Fibroblast of lung (primary cell): ENCODE results near the gene MANBA. TPM values are rescaled to one million over a fixed set of nuclear protein-coding genes. Genes with fewer than 3 reads are reported as not detected.
"Not testable (repeated sequence)": the region's sequence is repeated elsewhere in the genome, so short reads cannot be mapped to it uniquely, and the experiment has no call there.

Experiments
- DNase-seq, 2 donors: peaks; one replicate each; pipeline versions ENCODE4 v3.0.0 to v3.0.0-alpha.2; 2010; ENCODE audit warnings: low read depth in 2 of 2
- H2AFZ ChIP-seq: 2 replicates; pipeline ENCODE4 v1.5.1; 2012; ENCODE audit warnings: low read length, control low read depth, inconsistent platforms
- H3K27ac ChIP-seq: 2 replicates; pipeline ENCODE4 v1.5.1; 2011; ENCODE audit warnings: low read length, control low read depth; ENCODE audit not compliant: insufficient read depth
- H3K27me3 ChIP-seq: 2 replicates; pipeline ENCODE4 v1.5.1; 2011; ENCODE audit warnings: mild to moderate bottlenecking, low read length; ENCODE audit not compliant: control insufficient read depth, insufficient read depth
- H3K36me3 ChIP-seq: 2 replicates; pipeline ENCODE4 v1.5.1; 2011; ENCODE audit warnings: low read length; ENCODE audit not compliant: control insufficient read depth, insufficient read depth
- H3K4me1 ChIP-seq: 2 replicates; pipeline ENCODE4 v1.5.1; 2011; ENCODE audit warnings: low read length; ENCODE audit not compliant: control insufficient read depth, insufficient read depth; ENCODE audit errors: extremely low read depth
- H3K4me2 ChIP-seq: 2 replicates; pipeline ENCODE4 v1.5.1; 2011; ENCODE audit warnings: low read length, control low read depth; ENCODE audit not compliant: insufficient read depth; ENCODE audit errors: extremely low read depth
- H3K4me3 ChIP-seq, 4 experiments: fragments of 200-600 bp in 1 of 4; sonication (generic) in 1 of 4; replicated peaks in 1 of 4; 2 replicates each; pipeline ENCODE4 v1.5.1; 2011 to 2016; ENCODE audit warnings: low read length in 4 of 4, low read depth in 3 of 4, mild to moderate bottlenecking in 3 of 4, control low read depth in 2 of 4, inconsistent platforms in 1 of 4, mixed read lengths in 1 of 4; ENCODE audit not compliant: insufficient read depth in 1 of 4; ENCODE audit errors: control extremely low read depth in 1 of 4
- H3K79me2 ChIP-seq: 2 replicates; pipeline ENCODE4 v1.5.1; 2012; ENCODE audit warnings: mild to moderate bottlenecking, low read length, inconsistent platforms; ENCODE audit not compliant: control insufficient read depth, insufficient read depth
- H3K9ac ChIP-seq: 2 replicates; pipeline ENCODE4 v1.5.1; 2011; ENCODE audit warnings: mild to moderate bottlenecking, low read length, control low read depth; ENCODE audit not compliant: insufficient read depth
- H3K9me3 ChIP-seq: 2 replicates; pipeline ENCODE4 v1.5.1; 2012; ENCODE audit warnings: low read depth, low read length; ENCODE audit not compliant: control insufficient read depth, insufficient read depth
- H4K20me1 ChIP-seq: 2 replicates; pipeline ENCODE4 v1.5.1; 2011; ENCODE audit warnings: low read length; ENCODE audit not compliant: control insufficient read depth, insufficient read depth; ENCODE audit errors: extremely low read depth
- EZH2 ChIP-seq: IDR thresholded peaks from 2 replicates; pipeline ENCODE4 v1.5.1; 2012; ENCODE audit warnings: low read length, control low read depth, mild to moderate bottlenecking; ENCODE audit errors: missing control alignments
- polyA plus RNA-seq, 2 donors: library from polyadenylated mRNA; depleted of rRNA in 1 of 2; stranded (reverse) in 1 of 2; unstranded in 1 of 2; fragments of >200 nt; gene quantifications; 2 replicates each; pipeline ENCODE4 v1.2.1, GENCODE V29; 2011 to 2012; ENCODE audit warnings: missing spikeins in 1 of 2
- total RNA-seq: library from RNA; depleted of rRNA; stranded (reverse); fragments of >200 nt; gene quantifications from 2 replicates; pipeline ENCODE4 v1.2.1, GENCODE V29; 2014
- TF ChIP-seq, protein P1 (sequence below), 2 donors: IDR thresholded peaks in 1 of 2; conservative IDR thresholded peaks in 1 of 2; 1 replicate in 1 of 2; 2 replicates in 1 of 2; pipeline ENCODE4 v1.5.1; 2011 to 2012; ENCODE audit warnings: low read length in 2 of 2, control low read depth in 1 of 2, inconsistent platforms in 1 of 2, low read depth in 1 of 2, mild to moderate bottlenecking in 1 of 2

MANBA gene
- total and polyA plus RNA-seq, 2 donors (not counting 1 experiment from before 2014, with no cell fraction given) = 13.4 to 97.9 TPM

DNA sequence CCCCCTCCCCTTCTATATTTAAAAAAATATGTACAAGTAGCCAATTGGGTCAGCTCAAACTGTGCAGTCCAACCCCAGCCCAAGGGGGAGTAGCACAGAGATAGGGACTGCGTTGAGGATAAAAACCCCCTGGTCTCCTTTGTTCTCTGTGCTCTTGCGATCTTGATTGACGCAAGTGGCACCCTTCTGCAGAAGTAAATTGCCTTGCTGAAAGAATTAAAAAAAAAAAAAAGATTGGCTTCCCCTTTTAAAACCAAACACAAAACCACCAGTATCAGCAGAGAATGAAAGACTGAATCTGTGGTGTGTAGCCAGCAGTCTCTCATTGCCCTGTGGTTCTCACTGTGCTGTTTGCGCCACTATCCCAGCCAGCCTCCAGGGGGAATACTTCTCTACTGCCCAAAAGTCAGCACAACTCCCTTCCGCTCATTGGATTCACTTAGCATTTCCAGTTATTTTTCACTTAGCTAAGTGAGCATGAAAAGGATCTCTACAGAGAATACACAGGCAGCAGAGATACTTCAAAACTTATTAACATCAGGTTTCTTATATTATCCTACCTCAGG is 29.7 kb downstream of the MANBA start:
- no peak overlapping the region for H3K27ac ChIP-seq
- H3K4me1 ChIP-seq = peaks cover 6% of the 10 kb centered on the region
- DNase-seq = no peak
- H3K79me2 ChIP-seq = no peaks in the 10 kb centered on the region
- no peak overlapping the region for H2AFZ ChIP-seq
- H3K36me3 ChIP-seq = no peaks in the 10 kb centered on the region
- H3K4me2 ChIP-seq = no peak overlapping the region
- H3K9ac ChIP-seq = no peak overlapping the region
- no peak for TF ChIP-seq EZH2
- TF ChIP-seq, protein P1, sequence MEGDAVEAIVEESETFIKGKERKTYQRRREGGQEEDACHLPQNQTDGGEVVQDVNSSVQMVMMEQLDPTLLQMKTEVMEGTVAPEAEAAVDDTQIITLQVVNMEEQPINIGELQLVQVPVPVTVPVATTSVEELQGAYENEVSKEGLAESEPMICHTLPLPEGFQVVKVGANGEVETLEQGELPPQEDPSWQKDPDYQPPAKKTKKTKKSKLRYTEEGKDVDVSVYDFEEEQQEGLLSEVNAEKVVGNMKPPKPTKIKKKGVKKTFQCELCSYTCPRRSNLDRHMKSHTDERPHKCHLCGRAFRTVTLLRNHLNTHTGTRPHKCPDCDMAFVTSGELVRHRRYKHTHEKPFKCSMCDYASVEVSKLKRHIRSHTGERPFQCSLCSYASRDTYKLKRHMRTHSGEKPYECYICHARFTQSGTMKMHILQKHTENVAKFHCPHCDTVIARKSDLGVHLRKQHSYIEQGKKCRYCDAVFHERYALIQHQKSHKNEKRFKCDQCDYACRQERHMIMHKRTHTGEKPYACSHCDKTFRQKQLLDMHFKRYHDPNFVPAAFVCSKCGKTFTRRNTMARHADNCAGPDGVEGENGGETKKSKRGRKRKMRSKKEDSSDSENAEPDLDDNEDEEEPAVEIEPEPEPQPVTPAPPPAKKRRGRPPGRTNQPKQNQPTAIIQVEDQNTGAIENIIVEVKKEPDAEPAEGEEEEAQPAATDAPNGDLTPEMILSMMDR (conservative IDR thresholded peaks at IDR 0.05 in 1 of 2, IDR thresholded peaks at IDR 0.05 in 1 of 2; ENCODE audit: low read depth in 1 of 2, low read length in 2 of 2) = peak in 1 of 2 donors; percentile 10
- H3K4me3 ChIP-seq = no peak overlapping the region
- no peaks in the 10 kb centered on the region for H3K27me3 ChIP-seq
- no peaks in the 10 kb centered on the region for H4K20me1 ChIP-seq
- H3K9me3 ChIP-seq = no peaks in the 10 kb centered on the region

DNA sequence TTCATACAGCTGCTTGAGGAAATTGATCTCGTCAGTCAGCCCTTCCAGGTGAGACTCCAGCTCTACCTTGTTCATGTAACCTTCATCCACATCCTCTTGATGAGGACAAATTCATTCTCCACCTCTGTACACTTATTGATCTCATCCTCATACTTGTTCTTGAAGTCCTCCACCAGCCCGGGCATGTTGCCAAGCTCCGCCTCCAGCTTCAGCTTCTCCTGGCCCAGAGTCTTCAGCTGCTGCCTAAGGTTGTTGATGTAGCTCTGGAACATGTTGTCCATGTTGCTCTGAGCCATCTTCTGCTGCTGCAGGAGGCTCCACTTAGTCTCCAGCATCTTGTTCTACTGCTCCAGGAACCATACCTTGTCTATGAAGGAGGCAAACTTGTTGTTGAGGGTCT is 31.3 kb downstream of the MANBA start:
- H3K27me3 ChIP-seq, H2AFZ ChIP-seq, H4K20me1 ChIP-seq, H3K9ac ChIP-seq, H3K36me3 ChIP-seq, H3K9me3 ChIP-seq, H3K4me3 ChIP-seq, H3K27ac ChIP-seq, H3K79me2 ChIP-seq, H3K4me2 ChIP-seq, DNase-seq, H3K4me1 ChIP-seq: not testable (repeated sequence)

DNA sequence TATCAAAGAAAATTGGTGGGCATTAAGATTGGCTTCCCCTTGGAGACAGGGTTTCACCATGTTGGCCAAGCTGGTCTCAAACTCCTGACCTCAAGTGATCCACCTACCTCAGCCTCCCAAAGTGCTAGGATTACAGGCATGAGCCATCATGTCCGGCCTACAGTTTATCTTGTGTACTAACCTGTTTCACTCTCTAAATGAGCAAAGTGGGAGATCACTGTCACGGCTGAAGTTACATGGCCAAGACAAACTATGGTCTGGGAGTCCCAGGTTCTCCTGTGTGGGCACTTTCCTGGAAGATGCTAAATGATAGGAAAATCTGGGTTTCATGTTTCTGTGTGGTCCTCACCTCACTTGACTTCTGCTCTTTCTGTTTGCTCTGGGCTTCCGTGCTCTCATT is 33.8 kb downstream of the MANBA start:
- not testable (repeated sequence) for H3K36me3 ChIP-seq, H3K9ac ChIP-seq, H2AFZ ChIP-seq, H3K4me3 ChIP-seq, DNase-seq, H3K79me2 ChIP-seq, H4K20me1 ChIP-seq, H3K27me3 ChIP-seq, H3K27ac ChIP-seq, H3K4me1 ChIP-seq, H3K4me2 ChIP-seq, H3K9me3 ChIP-seq

DNA sequence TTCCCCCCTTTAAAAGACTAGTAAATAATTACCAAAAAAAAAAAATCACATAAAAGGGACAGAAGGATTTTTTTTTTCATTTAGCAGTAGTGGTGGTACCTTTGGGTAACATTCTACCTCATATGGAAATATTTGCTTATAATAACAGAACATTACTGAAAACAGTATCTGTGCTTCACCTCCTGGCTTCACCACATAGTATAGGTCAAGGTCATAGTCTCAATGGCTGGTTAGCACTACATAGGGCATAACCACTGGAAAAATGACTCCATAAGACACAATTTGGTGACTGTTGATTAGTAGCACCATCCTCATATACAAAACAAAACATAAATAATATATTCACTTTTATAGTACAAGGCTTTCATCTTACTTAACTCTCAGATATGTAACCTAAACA is 34.7 kb downstream of the MANBA start:
- H3K9ac ChIP-seq = no peak overlapping the region
- no peak overlapping the region for H3K27ac ChIP-seq
- TF ChIP-seq, protein P1 (conservative IDR thresholded peaks at IDR 0.05 in 1 of 2, IDR thresholded peaks at IDR 0.05 in 1 of 2; ENCODE audit: low read depth in 1 of 2, low read length in 2 of 2) = no peak
- no peak for TF ChIP-seq EZH2
- DNase-seq = no peak
- H3K9me3 ChIP-seq = no peaks in the 10 kb centered on the region
- H3K27me3 ChIP-seq = no peaks in the 10 kb centered on the region
- H2AFZ ChIP-seq = no peak overlapping the region
- H4K20me1 ChIP-seq = no peaks in the 10 kb centered on the region
- no peaks in the 10 kb centered on the region for H3K4me1 ChIP-seq
- no peak overlapping the region for H3K4me2 ChIP-seq
- H3K36me3 ChIP-seq = no peaks in the 10 kb centered on the region
- no peaks in the 10 kb centered on the region for H3K79me2 ChIP-seq
- no peak overlapping the region for H3K4me3 ChIP-seq
